Lower leg skin (tissue), 3 donors: ENCODE data around the gene NFATC2.

Experiments used
- CTCF ChIP-seq, 3 donors: fragments of 450-650 bp; IDR thresholded peaks; one replicate each; pipeline ENCODE4 v1.5.1; 2016; ENCODE audit warnings: antibody characterized with exemption in 3 of 3, mild to moderate bottlenecking in 3 of 3, moderate library complexity in 2 of 3
- POLR2A ChIP-seq, 2 donors: fragments of 450-650 bp; IDR thresholded peaks; one replicate each; pipeline ENCODE4 v1.6.1; 2016 to 2017; ENCODE audit warnings: antibody characterized with exemption in 2 of 2, mild to moderate bottlenecking in 1 of 2, moderate library complexity in 1 of 2

GRCh38 chr20:51566594-51566993, 24.1 kb upstream of the NFATC2 start:
- TF ChIP-seq POLR2A (IDR thresholded peaks at IDR 0.05) (no peak), CTCF (IDR thresholded peaks at IDR 0.05) (no peak)
